Gastroesophageal sphincter (tissue), 4 donors: ENCODE results near the gene PTGES2. TPM values are rescaled to one million over a fixed set of nuclear protein-coding genes. Genes with fewer than 3 reads are reported as not detected.
A peak's percentile ranks its signal among the peaks of the same experiment; 100 is the strongest.

Experiments used
- ATAC-seq: fragments of 150-250 bp; one replicate; pipeline ENCODE4 v1.9.1; 2016; ENCODE audit warnings: mild to moderate bottlenecking, moderate library complexity
- H3K27ac ChIP-seq, 4 donors: fragments of 200-600 bp; sonication (generic) in 3 of 4; 1 replicate in 3 of 4; 2 replicates in 1 of 4; pipeline ENCODE4 v1.5.1; 2016 to 2019
- H3K27me3 ChIP-seq: fragments of 200-600 bp; sonication (generic); one replicate; pipeline ENCODE4 v1.5.1; 2019
- H3K36me3 ChIP-seq, 2 donors: fragments of 200-600 bp; sonication (generic); one replicate each; pipeline ENCODE4 v1.5.1; 2019; ENCODE audit warnings: control low read depth in 1 of 2
- H3K4me1 ChIP-seq, 3 donors: fragments of 200-600 bp; sonication (generic); 1 replicate in 2 of 3; 2 replicates in 1 of 3; pipeline ENCODE4 v1.5.1; 2016 to 2019; ENCODE audit warnings: control low read depth in 2 of 3
- H3K4me3 ChIP-seq, 2 donors: fragments of 200-600 bp; sonication (generic); one replicate each; pipeline ENCODE4 v1.5.1; 2019; ENCODE audit warnings: mild to moderate bottlenecking in 1 of 2, moderate library complexity in 1 of 2
- H3K9me3 ChIP-seq, 3 donors: fragments of 200-600 bp; sonication (generic); one replicate each; pipeline ENCODE4 v1.5.1; 2017 to 2019; ENCODE audit warnings: control low read depth in 2 of 3
- CTCF ChIP-seq, 4 experiments: fragments of 200-600 bp in 2 of 4; fragments of 450-650 bp in 2 of 4; sonication (generic) in 1 of 4; IDR thresholded peaks; one replicate each; pipeline ENCODE4 v1.5.1; 2017 to 2019; ENCODE audit warnings: antibody characterized with exemption in 4 of 4, mild to moderate bottlenecking in 2 of 4, moderate library complexity in 2 of 4
- EP300 ChIP-seq: sonication (generic); formaldehyde crosslinking; IDR thresholded peaks from one replicate; pipeline ENCODE4 v1.6.1; 2017; ENCODE audit warnings: antibody characterized with exemption, mild to moderate bottlenecking
- POLR2A ChIP-seq, 2 donors: fragments of 450-650 bp; IDR thresholded peaks; one replicate each; pipeline ENCODE4 v1.6.1; 2017; ENCODE audit warnings: antibody characterized with exemption in 2 of 2, mild to moderate bottlenecking in 2 of 2, moderate library complexity in 1 of 2
- POLR2AphosphoS5 ChIP-seq: sonication (generic); formaldehyde crosslinking; IDR thresholded peaks from one replicate; pipeline ENCODE4 v1.6.1; 2017; ENCODE audit warnings: antibody characterized with exemption
- WGBS, 2 donors: methylation state at CpG; one replicate each; pipeline ENCODE4 v1.1.5; 2018; ENCODE audit warnings: low coverage in 1 of 2; 5-methylcytosine and 5-hydroxymethylcytosine counted together
- total RNA-seq, 4 donors: library from RNA; depleted of rRNA; stranded (reverse); fragments of >200 nt; gene quantifications; one replicate each; pipeline ENCODE4 v1.1.0, GENCODE V29; 2016

The PTGES2 gene
- total RNA-seq, 4 donors from 2014 or later: 46.1 to 85.8 (median 57.5) TPM

- Histone ChIP-seq H3K4me3 (peak overlapping the region in 1 of 2 donors; percentile 60), H3K4me1 (peaks cover 11 to 96% (median 43%) of the 10 kb centered on the region in 3 donors), H3K27ac (peak overlapping the region; percentile 81 to 99 (median 95)), H3K27me3 (no peaks in the 10 kb centered on the region), H3K9me3 (no peaks in the 10 kb centered on the region), H3K36me3 (peaks cover 0 to 21% of the 10 kb centered on the region in 2 donors)
- no peak for TF ChIP-seq EP300
- TF ChIP-seq CTCF (IDR thresholded peaks at IDR 0.05): no peak
- no peak for TF ChIP-seq POLR2AphosphoS5
- no peak for TF ChIP-seq POLR2A (IDR thresholded peaks at IDR 0.05)
- 28 to 73% methylated on average over 3 to 8 of the region's 13 CpGs for WGBS, 2 donors
- no peak for ATAC-seq
Observed at GRCh38 chr9:128097543-128098296, 29.8 kb downstream of the PTGES2 start.

- ATAC-seq: no peak
- TF ChIP-seq EP300 (no peak), POLR2AphosphoS5 (no peak), CTCF (IDR thresholded peaks at IDR 0.05) (no peak), POLR2A (IDR thresholded peaks at IDR 0.05) (no peak)
- H3K9me3 ChIP-seq: no peaks in the 10 kb centered on the region
- peaks cover 0 to 13% of the 10 kb centered on the region in 2 donors for H3K36me3 ChIP-seq
- WGBS, 2 donors: 81 to 83% methylated on average over 16 of the region's 19 CpGs
- no peaks in the 10 kb centered on the region for H3K27me3 ChIP-seq
- H3K4me3 ChIP-seq: no peak overlapping the region
- peaks cover 11 to 97% (median 49%) of the 10 kb centered on the region in 3 donors for H3K4me1 ChIP-seq
- peak overlapping the region; percentile 81 to 99 (median 95) for H3K27ac ChIP-seq
Observed at GRCh38 chr9:128096616-128097536, 30.7 kb downstream of the PTGES2 start.

GRCh38 chr9:128094950-128095544 lies 32.5 kb downstream of the PTGES2 start:
- WGBS, 2 donors: 48 to 64% methylated on average over 4 to 9 of the region's 11 CpGs
- no peaks in the 10 kb centered on the region for H3K27me3 ChIP-seq
- no peaks in the 10 kb centered on the region for H3K9me3 ChIP-seq
- TF ChIP-seq POLR2A (IDR thresholded peaks at IDR 0.05) (no peak), CTCF (IDR thresholded peaks at IDR 0.05) (no peak), EP300 (no peak), POLR2AphosphoS5 (no peak)
- peaks cover 13 to 94% (median 42%) of the 10 kb centered on the region in 3 donors for H3K4me1 ChIP-seq
- H3K4me3 ChIP-seq: no peak overlapping the region
- no peak for ATAC-seq
- peak overlapping the region; percentile 87 to 96 (median 94) for H3K27ac ChIP-seq
- H3K36me3 ChIP-seq: no peaks in the 10 kb centered on the region

- TF ChIP-seq POLR2A (IDR thresholded peaks at IDR 0.05) (peak; percentile 15 to 46), POLR2AphosphoS5 (peak; percentile 87), EP300 (no peak)
Observed at GRCh38 chr9:128094166-128094949, 33.2 kb downstream of the PTGES2 start.

More at GRCh38 chr9:128094166-128094949, 33.2 kb downstream of the PTGES2 start:
- Histone ChIP-seq H3K9me3 (no peaks in the 10 kb centered on the region), H3K4me1 (peaks cover 13 to 87% (median 39%) of the 10 kb centered on the region in 3 donors), H3K27me3 (no peaks in the 10 kb centered on the region), H3K27ac (peak overlapping the region; percentile 87 to 96 (median 94)), H3K36me3 (no peaks in the 10 kb centered on the region), H3K4me3 (peak overlapping the region; percentile 4 to 35)
- WGBS, 2 donors: 0 to 9% methylated on average over 4 to 5 of the region's 8 CpGs
- ATAC-seq: peak; percentile 84
